HG03520 (cell line): Measurements from ENCODE around the gene LNP1.
A peak's percentile ranks its signal among the peaks of the same experiment; 100 is the strongest.
"Not testable (repeated sequence)": the region's sequence is repeated elsewhere in the genome, so short reads cannot be mapped to it uniquely, and the experiment has no call there.

Experiments used
- ATAC-seq: cut with Tn5 transposase; IDR thresholded peaks from one replicate; pipeline ENCODE4 v1.9.1; 2021; ENCODE audit warnings: mild to moderate bottlenecking, moderate library complexity; ENCODE audit not compliant: unreplicated experiment

LNP1 gene, protein sequence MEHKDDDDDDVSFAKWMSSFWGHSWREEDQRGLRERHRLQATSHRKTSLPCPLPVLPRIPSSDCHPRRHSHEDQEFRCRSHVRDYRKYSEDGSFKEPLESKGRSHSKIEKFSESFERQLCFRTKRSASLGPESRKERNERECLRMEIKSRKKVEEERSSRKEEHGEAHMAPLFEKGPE

DNA sequence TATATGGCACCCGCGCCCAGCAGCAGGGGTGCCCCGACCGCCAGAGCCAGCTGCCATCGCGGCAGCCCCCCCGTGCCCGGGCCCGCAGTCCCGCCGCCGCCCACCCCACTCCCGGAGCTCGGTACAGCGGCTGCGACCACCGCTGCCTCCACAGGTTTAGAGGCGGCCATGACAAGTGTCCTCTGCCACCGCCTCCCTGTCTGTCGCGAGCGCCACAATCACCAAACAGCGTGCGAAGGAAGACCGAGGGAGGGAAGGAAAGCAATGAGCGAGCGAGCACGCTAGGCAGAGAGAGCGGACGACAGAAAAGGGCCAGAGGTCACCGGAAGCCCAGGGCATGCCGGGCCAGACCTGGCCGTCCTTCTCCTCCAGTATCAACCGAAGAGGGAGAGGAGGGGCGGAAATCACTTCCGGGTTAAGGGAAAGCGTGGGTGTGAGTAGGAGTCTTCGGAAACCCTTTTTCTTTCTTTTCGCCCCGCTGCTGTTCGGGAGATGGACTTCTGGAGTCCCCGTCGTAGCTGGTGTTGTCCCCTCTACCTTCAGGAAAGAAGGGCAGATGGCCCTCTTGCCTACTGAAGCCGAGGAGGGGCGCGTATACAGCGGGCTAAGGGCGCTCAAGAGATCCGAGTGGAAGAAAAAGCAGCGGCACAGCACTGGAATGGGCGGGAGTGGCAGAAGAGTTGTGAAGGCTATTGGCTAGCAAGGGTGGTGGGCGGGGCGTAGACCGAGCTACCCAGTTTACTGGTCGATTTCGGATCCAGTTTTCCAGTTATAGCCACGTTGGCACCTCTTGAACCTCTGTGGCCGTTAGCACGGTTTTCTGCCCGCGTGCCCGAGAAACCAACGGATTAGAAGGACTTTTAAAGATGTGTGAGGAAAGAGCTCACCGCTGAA lies at the start of gene LNP1, which contains the start of gene TOMM70:
Gene LNP1, plus strand, starts transcription at position 760 of the 894 bp plus-strand sequence. CDS start 28,191 bp downstream, outside the sequence.
Gene TOMM70, minus strand, starts transcription at position 310 of the 894 bp plus-strand sequence. Its CDS starts 140 bp downstream, at position 170.
- ATAC-seq = peak; percentile 83

DNA sequence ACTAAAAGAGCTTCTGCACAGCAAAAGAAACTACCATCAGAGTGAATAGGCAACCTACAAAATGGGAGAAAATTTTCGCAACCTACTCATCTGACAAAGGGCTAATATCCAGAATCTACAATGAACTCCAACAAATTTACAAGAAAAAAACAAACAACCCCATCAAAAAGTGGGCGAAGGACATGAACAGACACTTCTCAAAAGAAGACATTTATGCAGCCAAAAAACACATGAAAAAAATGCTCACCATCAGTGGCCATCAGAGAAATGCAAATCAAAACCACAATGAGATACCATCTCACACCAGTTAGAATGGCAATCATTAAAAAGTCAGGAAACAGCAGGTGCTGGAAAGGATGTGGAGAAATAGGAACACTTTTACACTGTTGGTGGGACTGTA lies 49.6 kb upstream of the LNP1 start:
- ATAC-seq = not testable (repeated sequence)

DNA sequence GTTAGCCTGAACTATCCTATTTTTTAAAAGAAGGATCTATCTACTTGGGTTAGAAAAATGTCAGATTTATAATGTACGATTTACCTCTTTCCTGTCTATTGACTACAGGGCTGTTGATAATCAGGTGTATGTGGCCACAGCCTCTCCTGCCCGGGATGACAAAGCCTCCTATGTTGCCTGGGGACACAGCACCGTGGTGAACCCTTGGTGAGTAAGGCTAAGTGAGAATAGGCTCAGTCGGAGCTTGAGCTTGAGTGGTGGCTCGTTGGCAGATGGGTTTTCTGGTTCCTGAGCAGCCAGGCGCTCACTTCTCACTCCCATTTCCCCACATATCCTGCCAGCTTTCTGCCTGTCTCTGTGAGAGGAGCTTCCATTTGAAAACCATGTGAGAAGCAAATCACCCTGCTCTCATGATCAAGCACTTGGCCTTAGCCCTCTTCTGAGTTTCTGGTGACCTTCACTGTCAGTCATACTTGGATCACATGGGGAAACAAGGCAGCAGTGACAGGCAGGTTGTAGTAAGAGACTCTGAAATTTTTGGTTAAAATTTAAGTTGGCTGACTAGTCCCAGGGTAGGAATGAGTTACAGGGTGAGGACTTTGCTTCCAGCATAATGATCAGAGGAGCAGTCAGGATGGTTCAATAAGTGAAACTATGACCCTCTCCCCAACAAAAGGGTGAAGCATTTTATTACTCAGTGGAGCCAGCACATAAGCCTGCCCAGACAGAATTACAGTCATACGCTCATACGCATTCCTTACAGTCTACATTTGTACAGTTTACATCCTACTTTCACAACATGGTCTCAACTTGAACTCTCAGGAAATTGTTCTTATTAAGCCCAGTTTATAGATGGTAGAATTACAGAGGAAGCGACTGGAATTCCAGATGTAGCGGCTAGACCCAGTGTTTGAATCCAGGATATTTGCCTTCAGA lies 48.8 kb upstream of the LNP1 start:
- ATAC-seq = no peak

DNA sequence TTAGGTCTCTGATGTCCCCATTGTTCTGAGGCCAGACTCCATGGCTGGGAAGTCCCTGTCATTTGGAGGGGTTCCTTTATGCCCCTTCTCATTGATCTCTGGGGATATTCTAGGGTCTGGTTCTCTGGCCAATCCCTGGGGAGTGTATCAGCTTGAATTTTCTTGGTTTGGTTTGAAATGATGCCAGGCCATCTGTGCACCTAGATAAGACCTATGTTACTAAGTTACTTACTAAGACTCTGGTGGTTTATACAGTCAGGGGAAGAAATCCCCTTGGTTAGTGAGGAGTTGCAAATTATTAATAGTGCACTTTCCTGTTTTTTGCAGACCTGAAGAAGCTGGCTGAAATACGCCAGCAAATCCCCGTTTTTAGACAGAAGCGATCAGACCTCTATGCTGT lies 46.5 kb upstream of the LNP1 start:
- no peak for ATAC-seq

DNA sequence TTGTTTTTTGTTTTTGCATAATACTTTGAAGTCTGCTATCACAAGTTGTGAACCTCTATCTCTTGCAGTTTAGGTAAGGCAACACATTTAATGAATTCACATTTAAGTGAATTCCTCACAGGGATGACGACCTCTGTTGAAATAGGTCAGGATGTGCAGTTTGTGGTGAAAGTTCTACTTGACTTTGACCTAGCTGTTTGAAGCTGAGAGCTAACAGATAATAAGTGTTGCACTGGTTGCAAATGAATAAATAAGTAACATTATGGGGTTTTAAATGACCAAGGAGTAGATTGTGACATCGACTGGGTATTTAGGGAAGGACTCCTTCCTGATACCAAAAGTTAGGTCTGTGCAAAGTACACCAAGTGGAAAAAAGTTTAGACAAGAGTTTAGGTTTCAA lies 42.9 kb upstream of the LNP1 start:
- ATAC-seq = no peak

DNA sequence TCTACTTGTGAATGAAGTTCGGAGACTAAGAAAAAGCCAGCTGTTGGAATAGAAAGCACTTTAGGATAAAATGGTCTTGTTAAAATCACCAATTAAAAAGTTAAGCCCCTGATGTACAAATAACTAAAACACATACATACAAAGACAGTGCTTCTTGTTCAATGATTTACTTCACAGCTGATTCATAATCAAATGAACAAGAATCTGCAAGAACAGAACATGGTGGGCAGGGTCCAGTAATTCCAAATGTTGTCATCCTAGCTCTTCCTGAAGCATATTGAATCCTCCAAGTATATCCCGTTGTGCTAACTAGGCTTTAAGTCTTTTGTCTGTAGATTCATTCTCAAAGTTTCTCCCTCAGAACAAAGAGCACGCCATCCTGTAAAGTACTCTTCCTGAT lies 42.3 kb upstream of the LNP1 start:
- ATAC-seq = no peak

DNA sequence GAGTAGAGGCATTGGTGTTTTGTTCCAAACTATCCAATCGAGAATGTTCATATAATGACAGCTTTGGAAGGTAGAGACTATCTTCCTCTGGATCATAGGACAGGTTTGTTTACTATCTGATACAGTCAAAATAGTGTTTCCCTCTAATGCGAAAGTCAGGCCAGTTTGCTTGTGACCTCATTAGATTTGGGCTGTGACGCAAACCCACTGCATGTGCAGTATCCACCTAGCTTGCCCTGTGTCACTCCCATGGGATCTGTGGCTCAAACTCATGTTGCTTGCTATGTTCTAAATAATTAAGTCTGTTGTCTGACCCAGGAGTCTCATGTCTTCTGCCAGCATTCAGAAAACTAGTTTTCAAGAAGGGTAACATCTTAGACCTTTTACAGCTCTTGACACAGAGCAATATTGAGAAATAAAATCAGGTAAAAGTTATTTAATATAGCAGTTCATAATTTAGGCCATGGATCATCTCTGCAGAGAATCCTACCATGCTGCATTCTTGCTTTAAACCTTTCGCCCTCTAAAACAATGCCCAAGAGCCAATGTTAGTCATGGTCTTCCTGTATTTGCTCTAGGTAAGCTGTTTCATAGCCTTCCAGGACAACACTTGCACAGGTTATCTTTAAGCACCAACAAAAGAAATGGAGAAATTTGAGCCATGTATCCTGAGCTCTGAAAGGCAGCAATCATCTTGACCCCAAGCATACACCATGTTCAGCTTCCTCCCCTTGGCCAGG lies 40.4 kb upstream of the LNP1 start:
- ATAC-seq = no peak

DNA sequence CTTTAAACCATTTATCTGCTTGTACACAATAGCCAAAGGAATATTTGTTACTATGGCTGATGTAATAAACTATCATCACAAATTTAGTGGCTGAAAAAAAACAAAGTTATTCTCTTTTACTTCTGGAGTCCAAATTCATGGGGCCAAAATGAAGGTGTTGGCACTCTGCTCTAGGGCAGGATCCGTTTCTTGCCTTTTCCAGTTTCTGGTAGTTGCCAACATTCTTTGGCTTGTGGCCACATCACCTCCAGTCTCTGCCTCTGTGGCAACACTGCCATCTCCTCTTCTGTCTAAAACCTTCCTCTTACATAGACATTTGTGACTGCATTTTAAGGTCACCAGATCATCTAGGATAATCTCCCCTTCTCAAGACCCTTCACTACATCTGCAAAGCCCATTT lies 39.4 kb upstream of the LNP1 start:
- ATAC-seq = no peak

DNA sequence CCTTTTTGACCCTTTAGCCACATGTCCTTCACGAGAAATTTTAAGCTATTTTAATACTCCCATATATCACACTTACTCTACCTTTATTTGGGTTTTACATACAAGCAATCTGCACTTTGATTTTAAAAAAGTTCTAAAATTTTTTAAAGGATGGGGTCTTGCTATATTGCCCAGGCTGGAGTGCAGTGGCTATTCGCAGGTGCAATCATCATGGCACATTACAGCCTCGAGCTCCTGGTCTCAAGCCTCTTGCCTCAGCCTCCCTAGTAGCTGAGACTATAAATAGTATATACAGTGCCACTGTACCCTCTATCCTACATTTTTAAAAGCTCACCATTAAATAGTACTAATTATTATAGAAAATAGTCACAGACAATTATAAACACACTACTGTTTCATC lies 36.9 kb upstream of the LNP1 start:
- no peak for ATAC-seq

DNA sequence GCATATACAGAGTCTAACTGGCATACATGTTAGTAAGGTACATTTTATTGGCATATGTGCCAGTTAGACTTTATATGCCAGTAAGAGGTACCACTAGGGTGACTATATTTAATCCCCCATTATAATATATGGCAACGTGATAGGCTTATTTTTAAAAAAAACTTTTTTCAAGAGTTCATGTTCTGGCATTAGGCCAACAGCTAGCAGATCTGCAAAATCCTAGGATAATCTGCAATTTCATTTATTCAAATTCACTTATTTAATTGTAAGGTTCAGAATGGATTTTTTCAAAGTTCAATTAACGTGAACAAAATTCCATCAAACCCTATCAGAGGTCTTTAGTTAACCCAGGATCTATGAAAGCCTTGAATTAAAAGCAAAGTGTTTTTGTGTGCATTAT lies 34.9 kb upstream of the LNP1 start:
- ATAC-seq = no peak

DNA sequence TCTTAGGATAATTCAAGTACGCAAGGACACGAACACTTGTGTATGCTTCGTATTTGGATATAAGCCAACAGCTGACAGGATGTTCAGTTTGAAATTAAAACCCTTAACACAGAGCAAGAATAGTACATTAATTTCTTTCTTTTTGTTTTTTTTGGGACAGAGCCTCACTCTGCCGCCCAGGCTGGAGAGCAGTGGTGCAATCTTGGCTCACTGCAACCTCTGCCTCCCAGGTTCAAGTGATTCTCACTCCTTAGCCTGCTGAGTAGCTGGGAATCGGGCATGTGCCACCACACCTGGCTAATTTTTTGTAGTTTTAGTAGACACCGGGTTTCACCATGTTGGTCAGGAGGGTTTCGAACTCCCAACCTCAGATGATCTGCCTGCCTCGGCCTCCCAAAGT lies 32.9 kb upstream of the LNP1 start:
- no peak for ATAC-seq

DNA sequence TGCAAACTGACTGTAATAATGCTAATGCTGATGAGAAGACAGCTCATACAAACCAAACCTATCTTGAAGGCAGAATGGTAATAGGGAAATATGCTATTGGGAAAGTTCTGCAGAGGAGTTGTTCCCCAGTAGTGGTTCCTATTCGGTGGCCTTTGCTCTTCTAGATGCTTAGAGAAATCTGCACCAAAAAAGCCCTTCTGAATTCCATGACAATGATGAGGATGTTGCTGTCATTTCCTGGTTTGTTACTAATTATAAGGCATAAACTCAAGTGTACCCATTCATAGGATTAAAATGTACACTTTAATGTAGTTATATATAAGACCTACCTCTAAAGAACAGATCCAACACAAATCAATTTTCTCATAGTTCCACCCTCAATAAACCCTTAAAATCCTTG lies 30.6 kb upstream of the LNP1 start:
- ATAC-seq = no peak

DNA sequence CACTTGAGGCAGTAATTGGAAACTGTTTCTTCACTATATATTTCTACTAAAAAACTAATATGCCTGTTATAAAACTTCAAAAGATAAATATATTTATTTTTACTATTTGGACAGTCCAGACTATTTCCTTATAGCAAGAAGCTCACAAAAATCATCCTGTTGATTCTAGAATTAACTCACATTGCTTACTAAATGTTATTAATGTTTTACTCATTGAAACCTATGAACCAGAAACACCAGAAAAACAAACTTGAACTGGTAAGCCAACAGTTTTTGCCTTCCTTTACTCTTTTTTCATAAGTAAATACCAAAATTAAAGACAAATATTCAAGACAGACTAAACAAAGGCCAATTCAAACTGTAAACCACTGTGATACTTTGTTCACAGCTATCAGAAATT lies 26.8 kb upstream of the LNP1 start:
- ATAC-seq = no peak

DNA sequence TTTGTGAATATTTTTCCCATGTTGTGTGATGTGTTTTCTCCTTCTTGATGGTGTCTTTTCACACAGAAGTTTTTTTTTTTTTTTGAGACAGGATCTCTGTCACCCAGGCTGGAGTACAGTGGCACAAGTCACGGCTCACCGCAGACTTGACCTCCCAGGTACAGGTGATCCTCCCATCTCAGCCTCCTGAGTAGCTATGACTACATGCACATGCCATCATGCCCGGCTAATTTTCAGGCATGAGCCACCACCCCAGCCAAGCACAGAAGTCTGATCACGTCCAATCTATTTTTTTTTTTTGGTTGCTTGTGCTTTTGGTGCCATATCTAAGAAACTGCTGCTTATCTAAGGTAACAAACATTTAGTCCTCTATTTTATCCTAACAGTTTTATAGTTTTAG lies 25.0 kb upstream of the LNP1 start:
- ATAC-seq = no peak

DNA sequence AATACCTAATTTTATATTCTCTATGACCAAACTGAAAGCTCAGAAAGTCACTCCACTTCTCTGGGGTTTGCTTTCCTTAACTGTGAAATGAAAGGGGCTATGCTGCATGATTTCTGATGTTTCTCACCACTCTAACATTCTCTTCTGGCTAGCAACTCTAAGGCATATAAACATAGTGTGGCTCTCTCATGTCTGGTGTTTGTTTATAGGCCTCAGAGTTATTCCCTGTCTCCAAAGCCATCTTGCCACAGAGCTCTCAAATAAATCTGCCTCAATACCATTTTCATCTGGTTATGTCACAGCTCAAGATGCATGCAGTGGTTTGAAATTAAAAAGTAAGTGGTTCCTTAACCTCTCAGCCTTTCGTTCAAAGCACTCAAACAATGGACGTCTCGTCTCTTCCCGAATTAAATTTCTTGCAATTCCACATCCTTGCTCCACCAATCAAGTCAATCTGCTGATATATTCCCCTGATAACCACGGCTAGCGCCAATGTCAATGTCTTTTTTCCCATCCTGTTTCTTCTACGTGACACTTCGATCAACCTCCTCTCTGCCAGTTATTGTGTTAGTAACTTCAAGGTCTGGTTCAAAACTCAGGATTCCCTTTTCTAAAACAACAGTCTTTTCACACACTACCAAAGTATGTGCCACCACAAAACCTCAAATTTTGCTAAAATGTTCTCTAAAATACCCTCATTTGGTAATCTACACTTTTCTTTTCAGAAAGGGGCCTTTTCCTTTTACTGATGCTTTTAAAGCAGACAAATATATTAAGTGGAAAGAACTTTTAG lies 16.4 kb upstream of the LNP1 start:
- ATAC-seq = no peak

DNA sequence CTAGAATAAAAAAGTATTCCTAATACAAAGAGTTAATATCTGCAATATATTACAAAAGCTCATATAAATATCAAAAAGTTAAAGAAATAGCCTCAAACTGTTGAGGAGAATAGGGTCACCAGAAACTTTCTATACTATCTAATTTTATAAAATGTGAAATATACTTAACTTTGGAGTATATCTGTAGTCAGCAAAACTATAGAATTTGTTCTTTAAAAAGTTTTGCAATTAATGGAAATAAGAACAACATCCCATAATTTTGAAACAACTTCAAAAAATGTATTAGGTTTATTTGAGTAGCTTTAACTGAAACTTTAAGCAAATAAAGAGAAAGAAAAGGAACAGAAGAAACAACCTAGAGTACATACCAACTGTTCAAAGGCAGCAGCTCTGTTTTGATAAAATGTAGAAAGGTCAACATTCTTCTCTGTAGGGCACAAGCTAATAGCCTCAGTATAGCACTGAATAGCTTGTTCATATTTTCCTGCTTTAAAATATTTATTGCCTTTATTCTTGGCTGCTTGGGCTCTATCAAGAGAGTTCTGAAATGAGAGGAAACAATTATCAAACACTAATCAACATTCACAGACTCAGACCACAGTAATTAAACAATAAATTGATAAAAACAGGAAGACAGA lies 14.8 kb upstream of the LNP1 start:
- no peak for ATAC-seq

DNA sequence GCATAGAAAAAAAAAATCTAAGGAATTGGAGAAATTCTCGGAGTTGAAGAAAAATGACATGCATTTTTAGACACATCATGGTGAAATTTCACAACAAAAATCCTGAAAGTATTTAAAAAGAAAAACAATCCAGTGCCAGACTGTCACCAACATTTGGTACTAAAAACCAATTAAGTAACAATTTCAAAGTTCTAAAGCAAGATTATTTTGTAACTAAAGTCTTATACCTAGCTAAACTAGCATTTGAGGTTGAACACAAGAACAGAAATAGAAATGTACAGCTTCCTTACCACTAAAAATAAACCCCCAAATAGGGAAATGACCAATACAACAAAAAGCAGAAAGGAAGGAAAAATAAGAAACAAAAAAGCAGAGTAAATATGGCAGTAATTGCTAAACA lies 12.3 kb upstream of the LNP1 start:
- ATAC-seq = no peak

DNA sequence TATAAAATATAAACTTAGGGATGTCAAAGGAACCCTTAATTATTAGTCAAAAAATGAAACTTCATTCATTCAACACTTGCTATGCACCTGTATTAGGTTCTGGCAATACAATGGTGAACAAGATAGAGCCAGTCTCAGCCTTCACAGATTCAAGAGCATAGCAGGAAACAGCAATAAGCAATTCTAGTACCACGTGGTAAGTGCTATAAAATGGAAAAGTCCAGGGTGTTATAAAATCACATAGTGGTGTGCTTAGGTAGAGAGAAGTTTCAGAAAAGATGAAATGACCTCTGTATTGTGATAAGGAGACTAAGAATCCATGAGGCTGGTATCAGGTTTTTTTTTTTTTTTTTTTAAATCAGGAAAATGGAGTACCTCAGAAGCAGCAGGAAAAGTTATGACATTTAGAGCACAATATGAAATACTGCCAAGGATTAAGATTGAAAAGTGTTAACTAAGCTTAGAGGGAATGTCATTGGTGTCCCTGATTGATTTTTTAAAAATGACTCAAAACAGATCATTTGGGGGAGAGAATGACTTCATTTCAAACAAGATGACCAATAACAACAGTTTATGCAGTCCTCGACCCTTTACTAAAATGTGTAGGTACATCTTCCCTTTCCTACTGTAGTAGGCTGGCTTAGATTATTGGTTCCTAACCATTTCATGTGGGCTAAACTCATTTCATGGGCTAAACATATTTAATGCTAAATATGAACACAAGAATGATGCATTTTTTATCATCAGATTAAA lies 5.5 kb upstream of the LNP1 start:
- ATAC-seq = no peak

DNA sequence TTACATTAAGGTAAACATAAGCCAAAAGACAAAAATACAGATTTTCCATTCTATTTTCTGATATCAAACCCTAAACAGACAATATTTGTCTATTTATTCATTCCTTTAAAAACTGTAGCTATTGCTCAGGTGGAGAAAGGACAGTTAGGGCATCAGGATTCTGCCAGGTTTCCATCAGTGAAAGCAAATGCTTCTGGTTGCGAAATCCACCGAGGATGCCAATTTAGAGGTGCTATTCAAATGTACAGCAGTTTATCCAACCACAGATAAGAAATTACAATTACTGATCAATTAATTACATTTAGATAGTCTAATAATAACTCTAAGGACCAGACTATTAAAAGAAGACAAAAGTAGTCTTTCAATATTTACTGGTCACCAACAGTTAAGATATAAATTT lies 4.4 kb upstream of the LNP1 start:
- no peak for ATAC-seq
